Right atrium auricular region (tissue), 2 donors: ENCODE measurements around the gene CFAP410. TPM values are rescaled to one million over a fixed set of nuclear protein-coding genes. Genes with fewer than 3 reads are reported as not detected.

Source experiments
- DNase-seq: peaks from one replicate; pipeline ENCODE4 v3.0.0-alpha.2; 2019; ENCODE audit warnings: low spot score
- H3K27ac ChIP-seq, 2 donors: fragments of 200-600 bp; sonication (generic); 1 replicate in 1 of 2; 2 replicates in 1 of 2; pipeline ENCODE4 v1.5.1; 2016 to 2019
- H3K27me3 ChIP-seq, 2 donors: fragments of 200-600 bp; sonication (generic); one replicate each; pipeline versions ENCODE4 v1.5.1 to v1.6.0; 2017 to 2019
- H3K36me3 ChIP-seq: fragments of 200-600 bp; sonication (generic); one replicate; pipeline ENCODE4 v1.5.1; 2016
- H3K4me1 ChIP-seq, 2 donors: fragments of 200-600 bp; sonication (generic); one replicate each; pipeline versions ENCODE4 v1.5.1 to v1.6.0; 2017 to 2019
- H3K4me3 ChIP-seq, 2 donors: fragments of 200-600 bp; sonication (generic); 1 replicate in 1 of 2; 2 replicates in 1 of 2; pipeline ENCODE4 v1.5.1; 2017 to 2019; ENCODE audit warnings: mild to moderate bottlenecking in 1 of 2, moderate library complexity in 1 of 2
- H3K9me3 ChIP-seq, 2 donors: fragments of 200-600 bp; sonication (generic); one replicate each; pipeline ENCODE4 v1.5.1; 2019
- CTCF ChIP-seq, 2 donors: fragments of 200-600 bp; sonication (generic); IDR thresholded peaks; one replicate each; pipeline ENCODE4 v1.5.1; 2019; ENCODE audit warnings: antibody characterized with exemption in 2 of 2
- total RNA-seq, 2 donors: library from RNA; depleted of rRNA; stranded (reverse); fragments of >200 nt; gene quantifications; one replicate each; pipeline ENCODE4 v1.1.0, GENCODE V29; 2016

CFAP410 gene
- total RNA-seq, 2 donors from 2014 or later, result 21.4 to 23.2 TPM

- H3K27me3 ChIP-seq, result no peaks in the 10 kb centered on the region
Observed at GRCh38 chr21:44292812-44293195, 46.4 kb downstream of the CFAP410 start.

GRCh38 chr21:44291936-44292811 is 47.0 kb downstream of the CFAP410 start:
- DNase-seq, result no peak
- Histone ChIP-seq H3K4me3 (no peak overlapping the region), H3K27ac (no peak overlapping the region), H3K9me3 (no peaks in the 10 kb centered on the region), H3K36me3 (no peaks in the 10 kb centered on the region), H3K4me1 (peaks cover 0 to 14% of the 10 kb centered on the region in 2 donors), H3K27me3 (no peaks in the 10 kb centered on the region)
- TF ChIP-seq CTCF (IDR thresholded peaks at IDR 0.05), result no peak

More at GRCh38 chr21:44292812-44293195, 46.4 kb downstream of the CFAP410 start:
- Histone ChIP-seq H3K4me3 (no peak overlapping the region), H3K36me3 (no peaks in the 10 kb centered on the region), H3K4me1 (peaks cover 0 to 20% of the 10 kb centered on the region in 2 donors), H3K9me3 (no peaks in the 10 kb centered on the region), H3K27ac (no peak overlapping the region)
- DNase-seq, result no peak
- no peak for TF ChIP-seq CTCF (IDR thresholded peaks at IDR 0.05)

GRCh38 chr21:44291078-44291935 is 47.9 kb downstream of the CFAP410 start:
- TF ChIP-seq CTCF (IDR thresholded peaks at IDR 0.05), result no peak
- DNase-seq, result no peak
- H3K4me1 ChIP-seq, result peaks cover 0 to 13% of the 10 kb centered on the region in 2 donors
- H3K27me3 ChIP-seq, result no peaks in the 10 kb centered on the region
- H3K9me3 ChIP-seq, result no peaks in the 10 kb centered on the region
- H3K36me3 ChIP-seq, result no peaks in the 10 kb centered on the region
- H3K27ac ChIP-seq, result no peak overlapping the region
- H3K4me3 ChIP-seq, result no peak overlapping the region

- Histone ChIP-seq H3K27ac (no peak overlapping the region), H3K4me1 (peaks cover 0 to 20% of the 10 kb centered on the region in 2 donors), H3K9me3 (no peaks in the 10 kb centered on the region), H3K4me3 (no peak overlapping the region), H3K36me3 (no peaks in the 10 kb centered on the region), H3K27me3 (no peaks in the 10 kb centered on the region)
- no peak for DNase-seq
- no peak for TF ChIP-seq CTCF (IDR thresholded peaks at IDR 0.05)
Observed at GRCh38 chr21:44290327-44291077, 48.7 kb downstream of the CFAP410 start.

- Histone ChIP-seq H3K9me3 (no peaks in the 10 kb centered on the region), H3K4me3 (no peak overlapping the region), H3K27ac (no peak overlapping the region), H3K4me1 (peaks cover 0 to 13% of the 10 kb centered on the region in 2 donors), H3K36me3 (no peaks in the 10 kb centered on the region), H3K27me3 (no peaks in the 10 kb centered on the region)
- no peak for TF ChIP-seq CTCF (IDR thresholded peaks at IDR 0.05)
- DNase-seq, result no peak
Observed at GRCh38 chr21:44289381-44290010, 49.7 kb downstream of the CFAP410 start.
